GM12878 (cell line): ENCODE measurements around the gene PHLPP1. TPM values are rescaled to one million over a fixed set of nuclear protein-coding genes. Genes with fewer than 3 reads are reported as not detected.

Experiments used
- ATAC-seq: fragments of 200-7000 bp; cut with Tn5 transposase; 3 replicates; pipeline ENCODE4 v1.9.1; 2020; ENCODE audit warnings: mild to moderate bottlenecking, moderate library complexity
- BruUV-seq: library from RNA; stranded (reverse); fragments of 400-500 nt; replicated peaks from 2 replicates; lab custom pipeline; 2021; lab: Mats Ljungman, UMichigan
- CTCF ChIA-PET: fragments of 300-600 bp; sonication (Branson Sonifier 250); formaldehyde crosslinking; extraction: SDS; loops from one replicate; lab custom pipeline; 2021; ENCODE audit warnings: inconsistent platforms; lab: Yijun Ruan, JAX
- POLR2A ChIA-PET: fragments of 350-600 bp; formaldehyde crosslinking; extraction: SDS; loops from one replicate; lab custom pipeline; 2021; ENCODE audit warnings: inconsistent platforms; lab: Charles Lee
- RAD21 ChIA-PET: fragments of 300-600 bp; sonication (Branson Sonifier 250); formaldehyde crosslinking; loops from one replicate; lab custom pipeline; 2023; ENCODE audit warnings: antibody characterized with exemption; ENCODE audit not compliant: unreplicated experiment; lab: Charles Lee
- SMC1A ChIA-PET: fragments of 300-600 bp; sonication (Branson Sonifier 250); formaldehyde crosslinking; loops from one replicate; lab custom pipeline; 2023; ENCODE audit not compliant: unreplicated experiment, uncharacterized antibody; lab: Charles Lee
- DNase-seq: peaks from one replicate; pipeline ENCODE4 v3.0.0-alpha.2; 2011; ENCODE audit warnings: low read depth, low spot score
- FAIRE-seq: peaks from 3 replicates; lab custom pipeline; 2011; peaks lifted over from hg19 to GRCh38; lab: Jason Lieb, UNC
- H2AFZ ChIP-seq: 2 replicates; pipeline ENCODE4 v1.6.0; 2011; ENCODE audit warnings: low read depth, low read length, control low read depth; ENCODE audit not compliant: control insufficient read depth
- H3K27ac ChIP-seq: 2 replicates; pipeline ENCODE4 v1.5.1; 2011; ENCODE audit warnings: control low read depth; ENCODE audit not compliant: control insufficient read depth, insufficient read depth
- H3K27me3 ChIP-seq, 2 experiments: replicated peaks in 1 of 2; 2 replicates each; pipeline versions ENCODE4 v1.6.0 to v1.6.1; 2011; ENCODE audit warnings: low read length in 1 of 2; ENCODE audit not compliant: control insufficient read depth in 2 of 2, insufficient read depth in 2 of 2
- H3K36me3 ChIP-seq, 2 experiments: 2 replicates each; pipeline ENCODE4 v1.5.1; 2011; ENCODE audit warnings: low read length in 1 of 2; ENCODE audit not compliant: control insufficient read depth in 2 of 2, insufficient read depth in 2 of 2
- H3K4me1 ChIP-seq: 2 replicates; pipeline ENCODE4 v1.6.1; 2011; ENCODE audit warnings: mild to moderate bottlenecking, low read length, moderate library complexity, mixed read lengths; ENCODE audit not compliant: control insufficient read depth, insufficient read depth
- H3K4me2 ChIP-seq: 2 replicates; pipeline ENCODE4 v1.6.0; 2011; ENCODE audit warnings: control low read depth; ENCODE audit not compliant: control insufficient read depth, insufficient read depth
- H3K4me3 ChIP-seq: fragments of 200-600 bp; sonication (generic); 2 replicates; pipeline ENCODE4 v1.5.1; 2016
- H3K79me2 ChIP-seq: 2 replicates; pipeline ENCODE4 v1.6.0; 2011; ENCODE audit warnings: low read length; ENCODE audit not compliant: control insufficient read depth, insufficient read depth
- H3K9ac ChIP-seq: 2 replicates; pipeline ENCODE4 v1.8.0; 2011; ENCODE audit warnings: low read length, control low read depth, mixed read lengths; ENCODE audit not compliant: control insufficient read depth, insufficient read depth
- H3K9me3 ChIP-seq: replicated peaks from 3 replicates; pipeline ENCODE4 v1.5.1; 2011; ENCODE audit warnings: mild to moderate bottlenecking, low read length; ENCODE audit not compliant: control insufficient read depth, insufficient read depth
- H4K20me1 ChIP-seq: 2 replicates; pipeline ENCODE4 v1.6.0; 2011; ENCODE audit not compliant: control insufficient read depth, insufficient read depth
- ATF2 ChIP-seq: IDR thresholded peaks from 2 replicates; pipeline ENCODE4 v1.6.1; 2012; ENCODE audit warnings: low read length, inconsistent platforms
- BHLHE40 ChIP-seq, 2 experiments: fragments of 450-650 bp in 1 of 2; IDR thresholded peaks; 2 replicates each; pipeline ENCODE4 v1.6.1; 2011 to 2017; ENCODE audit warnings: low read depth in 2 of 2, borderline replicate concordance in 1 of 2, improper control_type of control experiment in 1 of 2, low read length in 1 of 2, mild to moderate bottlenecking in 1 of 2
- CHD2 ChIP-seq: IDR thresholded peaks from 2 replicates; pipeline ENCODE4 v1.6.1; 2011; ENCODE audit warnings: low read depth, low read length, improper control_type of control experiment, borderline replicate concordance
- CHD4 ChIP-seq: fragments of 200-600 bp; sonication (generic); IDR thresholded peaks from 2 replicates; pipeline ENCODE4 v1.6.1; 2016; ENCODE audit warnings: mild to moderate bottlenecking
- HDAC2 ChIP-seq: fragments of 200-600 bp; sonication (generic); IDR thresholded peaks from 2 replicates; pipeline ENCODE4 v1.6.1; 2017
- IRF3 ChIP-seq: fragments of 450-650 bp; IDR thresholded peaks from 2 replicates; pipeline ENCODE4 v1.6.1; 2014; ENCODE audit warnings: mild to moderate bottlenecking
- MYB ChIP-seq: fragments of 150-350 bp; IDR thresholded peaks from 2 replicates; pipeline ENCODE4 v1.6.1; 2014; ENCODE audit warnings: mild to moderate bottlenecking, low read depth, low read length, borderline replicate concordance
- NKRF ChIP-seq: fragments of 450-650 bp; conservative IDR thresholded peaks from 2 replicates; pipeline ENCODE4 v1.6.1; 2017; ENCODE audit warnings: mild to moderate bottlenecking, moderate library complexity
- NR2C1 ChIP-seq: fragments of 450-650 bp; IDR thresholded peaks from 2 replicates; pipeline ENCODE4 v1.6.1; 2017; ENCODE audit warnings: antibody characterized with exemption, mild to moderate bottlenecking, moderate library complexity
- NRF1 ChIP-seq: conservative IDR thresholded peaks from 2 replicates; pipeline ENCODE4 v1.6.1; 2011; ENCODE audit warnings: mild to moderate bottlenecking, low read depth, low read length, improper control_type of control experiment
- SP1 ChIP-seq: IDR thresholded peaks from one replicate; pipeline ENCODE4 v1.6.1; 2011; ENCODE audit warnings: low read depth, low read length
- SUPT20H ChIP-seq: IDR thresholded peaks from 2 replicates; pipeline ENCODE4 v1.6.1; 2011; ENCODE audit warnings: low read depth, mild to moderate bottlenecking, low read length, moderate library complexity, borderline replicate concordance; ENCODE audit not compliant: control insufficient read depth
- ZBED1 ChIP-seq: IDR thresholded peaks from 2 replicates; pipeline ENCODE4 v1.6.1; 2016; ENCODE audit warnings: borderline replicate concordance
- ZNF207 ChIP-seq: fragments of 450-650 bp; IDR thresholded peaks from 2 replicates; pipeline ENCODE4 v1.6.1; 2014; ENCODE audit warnings: antibody characterized with exemption, mild to moderate bottlenecking, borderline replicate concordance
- ZNF24 ChIP-seq: fragments of 450-650 bp; IDR thresholded peaks from 2 replicates; pipeline ENCODE4 v1.6.1; 2017; ENCODE audit warnings: antibody characterized with exemption, mild to moderate bottlenecking
- WGBS: methylation state at CpG from one replicate; pipeline ENCODE4 v1.1.6; 2016; ENCODE audit warnings: low lambda C conversion rate; ENCODE audit not compliant: insufficient replicate concordance, insufficient coverage; ENCODE audit errors: missing lambda C conversion rate; 5-methylcytosine and 5-hydroxymethylcytosine counted together
- in situ Hi-C: fragments of 300-500 bp; cut with MboI; formaldehyde crosslinking; loops from 9 replicates; pipeline ENCODE4 v1.14.3; 2018; ENCODE audit warnings: mixed read lengths
- intact Hi-C: fragments of 100-400 bp; cut with micrococcal nuclease; formaldehyde crosslinking; loops from one replicate; pipeline ENCODE4 v1.14.2; 2022; ENCODE audit not compliant: unreplicated experiment
- polyA plus RNA-seq, 11 experiments: library from polyadenylated mRNA; depleted of rRNA in 4 of 11; unstranded in 6 of 11; stranded (reverse) in 5 of 11; fragments of >200 nt; fragmentation: Nextera tagmentation in 4 of 11; fragmentation: Illumina TruSeq in 1 of 11; extraction: Ambion mirVana in 4 of 11; extraction: Trizol in 1 of 11; gene quantifications; 1 replicate in 1 of 11; 2 replicates in 10 of 11; pipeline versions ENCODE4 v1.2.1 to v1.2.3, GENCODE V29; 2011 to 2016; ENCODE audit warnings: inconsistent platforms in 2 of 11, missing spikeins in 2 of 11, low read depth in 1 of 11
- total RNA-seq, 4 experiments: library from RNA; depleted of rRNA in 3 of 4; stranded (reverse); fragments of >200 nt in 3 of 4; fragmentation: Illumina TruSeq in 1 of 4; extraction: Trizol in 1 of 4; gene quantifications; 2 replicates each; pipeline versions ENCODE4 v1.2.1 to v1.2.3, GENCODE V29; 2013 to 2021
- TF ChIP-seq, protein P1 (sequence below): IDR thresholded peaks from 2 replicates; pipeline ENCODE4 v1.6.1; 2011; ENCODE audit warnings: borderline replicate concordance, low read depth, mild to moderate bottlenecking, moderate library complexity, low read length; ENCODE audit not compliant: insufficient read depth, poor library complexity, severe bottlenecking

PHLPP1 gene
- total and polyA plus RNA-seq, 10 of the 15 experiments (the other 5 are each of a cell fraction or from before 2014, with no cell fraction given): 0.42 to 7.0 (median 1.9) TPM

- ATAC-seq (no peak), DNase-seq (no peak), FAIRE-seq (no peak)
- intact Hi-C loops (no loop called here), in situ Hi-C loops (no loop called here)
- no peaks in the 10 kb centered on the region for H4K20me1 ChIP-seq
- H2AFZ ChIP-seq: no peak overlapping the region
- no peak overlapping the region for H3K27ac ChIP-seq
- no peaks in the 10 kb centered on the region for H3K9me3 ChIP-seq
- SMC1A ChIA-PET: no interaction called here
- no peaks in the 10 kb centered on the region for H3K79me2 ChIP-seq
- CTCF ChIA-PET: no interaction called here
- RAD21 ChIA-PET: no interaction called here
- H3K4me1 ChIP-seq: peaks cover 15% of the 10 kb centered on the region
- H3K4me3 ChIP-seq: no peak overlapping the region
- no peak overlapping the region for H3K4me2 ChIP-seq
- POLR2A ChIA-PET: no interaction called here
- 89% methylated on average over 7 of the region's 7 CpGs for WGBS
- H3K9ac ChIP-seq: no peak overlapping the region
- no TSS peak for BruUV-seq
- no peak for TF ChIP-seq ZNF24
- no peak for TF ChIP-seq NKRF
- no peak for TF ChIP-seq CHD4
- no peak for TF ChIP-seq BHLHE40 (IDR thresholded peaks at IDR 0.05; ENCODE audit: borderline replicate concordance in 1 of 2, low read depth in 2 of 2, low read length in 1 of 2)
- no peak for TF ChIP-seq ZNF207
- no peak for TF ChIP-seq HDAC2
- no peak for TF ChIP-seq NRF1
- no peak for TF ChIP-seq CHD2
- TF ChIP-seq, protein P1, sequence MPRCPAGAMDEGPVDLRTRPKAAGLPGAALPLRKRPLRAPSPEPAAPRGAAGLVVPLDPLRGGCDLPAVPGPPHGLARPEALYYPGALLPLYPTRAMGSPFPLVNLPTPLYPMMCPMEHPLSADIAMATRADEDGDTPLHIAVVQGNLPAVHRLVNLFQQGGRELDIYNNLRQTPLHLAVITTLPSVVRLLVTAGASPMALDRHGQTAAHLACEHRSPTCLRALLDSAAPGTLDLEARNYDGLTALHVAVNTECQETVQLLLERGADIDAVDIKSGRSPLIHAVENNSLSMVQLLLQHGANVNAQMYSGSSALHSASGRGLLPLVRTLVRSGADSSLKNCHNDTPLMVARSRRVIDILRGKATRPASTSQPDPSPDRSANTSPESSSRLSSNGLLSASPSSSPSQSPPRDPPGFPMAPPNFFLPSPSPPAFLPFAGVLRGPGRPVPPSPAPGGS: no peak
- no peak for TF ChIP-seq MYB
- no peak for TF ChIP-seq NR2C1
- no peak for TF ChIP-seq SP1
- no peak for TF ChIP-seq ATF2
- no peak for TF ChIP-seq ZBED1
- TF ChIP-seq SUPT20H: no peak
- no peak for TF ChIP-seq IRF3
- no peaks in the 10 kb centered on the region for H3K27me3 ChIP-seq
- no peaks in the 10 kb centered on the region for H3K36me3 ChIP-seq
Observed at GRCh38 chr18:62829936-62830335, 114.6 kb downstream of the PHLPP1 start.
